PC-9 (cell line): ENCODE results near the gene NDUFS6.

Experiments
- EZH2 ChIP-seq: fragments of 200-600 bp; sonication (generic); IDR thresholded peaks from 2 replicates; pipeline ENCODE4 v1.8.0; 2017; ENCODE audit warnings: antibody characterized with exemption, low read depth
- TF ChIP-seq, protein P1 (sequence below): fragments of 200-600 bp; sonication (generic); conservative IDR thresholded peaks from 2 replicates; pipeline ENCODE4 v1.6.1; 2017; ENCODE audit warnings: mixed run types, antibody characterized with exemption, mild to moderate bottlenecking, moderate library complexity

GRCh38 chr5:1838013-1838412 is 36.8 kb downstream of the NDUFS6 start:
- no peak for TF ChIP-seq EZH2
- TF ChIP-seq, protein P1, sequence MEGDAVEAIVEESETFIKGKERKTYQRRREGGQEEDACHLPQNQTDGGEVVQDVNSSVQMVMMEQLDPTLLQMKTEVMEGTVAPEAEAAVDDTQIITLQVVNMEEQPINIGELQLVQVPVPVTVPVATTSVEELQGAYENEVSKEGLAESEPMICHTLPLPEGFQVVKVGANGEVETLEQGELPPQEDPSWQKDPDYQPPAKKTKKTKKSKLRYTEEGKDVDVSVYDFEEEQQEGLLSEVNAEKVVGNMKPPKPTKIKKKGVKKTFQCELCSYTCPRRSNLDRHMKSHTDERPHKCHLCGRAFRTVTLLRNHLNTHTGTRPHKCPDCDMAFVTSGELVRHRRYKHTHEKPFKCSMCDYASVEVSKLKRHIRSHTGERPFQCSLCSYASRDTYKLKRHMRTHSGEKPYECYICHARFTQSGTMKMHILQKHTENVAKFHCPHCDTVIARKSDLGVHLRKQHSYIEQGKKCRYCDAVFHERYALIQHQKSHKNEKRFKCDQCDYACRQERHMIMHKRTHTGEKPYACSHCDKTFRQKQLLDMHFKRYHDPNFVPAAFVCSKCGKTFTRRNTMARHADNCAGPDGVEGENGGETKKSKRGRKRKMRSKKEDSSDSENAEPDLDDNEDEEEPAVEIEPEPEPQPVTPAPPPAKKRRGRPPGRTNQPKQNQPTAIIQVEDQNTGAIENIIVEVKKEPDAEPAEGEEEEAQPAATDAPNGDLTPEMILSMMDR, result no peak
